ENCODE data around the gene CCDC102B. TPM values are rescaled to one million over a fixed set of nuclear protein-coding genes. Genes with fewer than 3 reads are reported as not detected.

CCDC102B gene
- total and polyA plus RNA-seq, 2 donors (not counting 1 experiment from before 2014, with no cell fraction given), result 3.9 to 4.0 TPM

DNA sequence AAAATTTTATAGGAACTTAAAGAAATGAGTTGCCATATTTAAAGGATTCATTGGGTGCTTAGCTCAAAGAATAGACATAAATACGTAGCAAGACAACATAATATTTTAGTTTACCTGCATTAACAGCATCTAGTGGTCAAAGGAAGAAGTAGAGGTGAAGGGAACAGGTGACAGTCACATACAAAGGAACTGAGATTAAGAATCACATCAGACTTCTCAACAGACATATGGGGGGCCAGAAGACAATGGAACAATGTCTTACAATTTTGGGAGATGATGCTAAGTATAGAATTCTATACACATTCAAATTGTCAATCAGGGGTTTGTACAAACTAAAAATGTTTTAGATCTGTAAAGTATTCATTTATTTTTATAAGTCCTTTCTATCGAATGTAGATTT is 38.6 kb upstream of the CCDC102B start:
- Histone ChIP-seq H3K79me2 (ENCODE audit: control insufficient read depth, insufficient read depth, low read length) (no peaks in the 10 kb centered on the region), H3K9ac (ENCODE audit: low read length) (no peak overlapping the region), H3K27ac (ENCODE audit: low read length in 2 of 2) (no peak overlapping the region), H3K4me1 (ENCODE audit: control insufficient read depth in 2 of 2, insufficient read depth in 2 of 2, low read length in 2 of 2) (no peaks in the 10 kb centered on the region), H3K9me3 (ENCODE audit: control extremely low read depth in 1 of 3, control insufficient read depth in 2 of 3, insufficient read depth in 1 of 3, low read length in 2 of 3) (peaks cover 0 to 1% (median 0%) of the 10 kb centered on the region in 3 donors), H2AFZ (ENCODE audit: insufficient read depth, low read depth, low read length, poor library complexity, severe bottlenecking) (no peak overlapping the region), H3K4me3 (ENCODE audit: control extremely low read depth in 1 of 5, extremely low read depth in 1 of 5, insufficient read depth in 1 of 5, low read depth in 2 of 5, low read length in 4 of 5) (no peak overlapping the region), H3K4me2 (replicated peaks; ENCODE audit: low read depth, low read length, poor library complexity, severe bottlenecking) (no peak overlapping the region), H4K20me1 (ENCODE audit: control insufficient read depth, insufficient read depth, low read length, poor library complexity, severe bottlenecking) (no peaks in the 10 kb centered on the region), H3K27me3 (replicated peaks in 1 of 4; ENCODE audit: control extremely low read depth in 1 of 4, control insufficient read depth in 3 of 4, insufficient read depth in 4 of 4, low read length in 3 of 4) (no peaks in the 10 kb centered on the region), H3K36me3 (replicated peaks in 1 of 2; ENCODE audit: control extremely low read depth in 1 of 2, control insufficient read depth in 1 of 2, extremely low read depth in 1 of 2, insufficient read depth in 2 of 2, low read length in 1 of 2) (no peaks in the 10 kb centered on the region)
- ATAC-seq (ENCODE audit: low read depth) (no peak), DNase-seq (no peak)
- Mint-ChIP-seq H3K27ac (no peak overlapping the region), H3K4me1 (no peaks in the 10 kb centered on the region), H3K4me3 (no peak overlapping the region), H3K9me3 (ENCODE audit: insufficient read depth) (peaks cover 9% of the 10 kb centered on the region), H3K27me3 (no peaks in the 10 kb centered on the region)
- ChIA-PET CTCF (no interaction called here), POLR2A (no interaction called here)
- no peak for TF ChIP-seq CTCF (IDR thresholded peaks at IDR 0.05)
- no peak for TF ChIP-seq EZH2 (IDR thresholded peaks at IDR 0.05; ENCODE audit: borderline replicate concordance, insufficient read depth, low read depth, low read length, poor library complexity, severe bottlenecking)
- WGBS (ENCODE audit: insufficient coverage), result no CpG with 5 or more reads among the region's 2 CpGs
- intact Hi-C loops (cut with micrococcal nuclease), result no loop called here

GRCh38 chr18:68763083-68763482 is 34.8 kb upstream of the CCDC102B start:
- Mint-ChIP-seq H3K27ac (no peak overlapping the region), H3K4me1 (no peaks in the 10 kb centered on the region), H3K9me3 (ENCODE audit: insufficient read depth) (peaks cover 6% of the 10 kb centered on the region), H3K27me3 (no peaks in the 10 kb centered on the region), H3K4me3 (no peak overlapping the region)
- POLR2A ChIA-PET, result no interaction called here
- Histone ChIP-seq H4K20me1 (ENCODE audit: control insufficient read depth, insufficient read depth, low read length, poor library complexity, severe bottlenecking) (no peaks in the 10 kb centered on the region), H2AFZ (ENCODE audit: insufficient read depth, low read depth, low read length, poor library complexity, severe bottlenecking) (no peak overlapping the region), H3K9ac (ENCODE audit: low read length) (no peak overlapping the region), H3K27ac (ENCODE audit: low read length in 2 of 2) (no peak overlapping the region), H3K9me3 (ENCODE audit: control extremely low read depth in 1 of 3, control insufficient read depth in 2 of 3, insufficient read depth in 1 of 3, low read length in 2 of 3) (peaks cover 0 to 1% (median 0%) of the 10 kb centered on the region in 3 donors), H3K4me3 (ENCODE audit: control extremely low read depth in 1 of 5, extremely low read depth in 1 of 5, insufficient read depth in 1 of 5, low read depth in 2 of 5, low read length in 4 of 5) (no peak overlapping the region), H3K79me2 (ENCODE audit: control insufficient read depth, insufficient read depth, low read length) (no peaks in the 10 kb centered on the region), H3K4me2 (replicated peaks; ENCODE audit: low read depth, low read length, poor library complexity, severe bottlenecking) (no peak overlapping the region), H3K27me3 (replicated peaks in 1 of 4; ENCODE audit: control extremely low read depth in 1 of 4, control insufficient read depth in 3 of 4, insufficient read depth in 4 of 4, low read length in 3 of 4) (no peaks in the 10 kb centered on the region), H3K4me1 (ENCODE audit: control insufficient read depth in 2 of 2, insufficient read depth in 2 of 2, low read length in 2 of 2) (no peaks in the 10 kb centered on the region), H3K36me3 (replicated peaks in 1 of 2; ENCODE audit: control extremely low read depth in 1 of 2, control insufficient read depth in 1 of 2, extremely low read depth in 1 of 2, insufficient read depth in 2 of 2, low read length in 1 of 2) (no peaks in the 10 kb centered on the region)
- ATAC-seq (ENCODE audit: low read depth), result no peak
- intact Hi-C loops (cut with micrococcal nuclease), result no loop called here
- CTCF ChIA-PET, result no interaction called here
- TF ChIP-seq CTCF (IDR thresholded peaks at IDR 0.05) (no peak), EZH2 (IDR thresholded peaks at IDR 0.05; ENCODE audit: borderline replicate concordance, insufficient read depth, low read depth, low read length, poor library complexity, severe bottlenecking) (no peak)
- no peak for DNase-seq
- no CpG with 5 or more reads among the region's 2 CpGs for WGBS (ENCODE audit: insufficient coverage)
